Trophoblast cell (in vitro differentiated cells and primary cell): Measurements from ENCODE around the gene UTP25.
"Not testable (repeated sequence)": the region's sequence is repeated elsewhere in the genome, so short reads cannot be mapped to it uniquely, and the experiment has no call there.

Experiments
- DNase-seq, 2 donors: peaks; one replicate each; pipeline ENCODE4 v3.0.0-alpha.2; 2016
- H2AFZ ChIP-seq: 2 replicates; pipeline ENCODE4 v1.6.1; 2013; ENCODE audit warnings: low read length, moderate library complexity, mild to moderate bottlenecking; ENCODE audit not compliant: insufficient read depth, poor library complexity
- H2AK5ac ChIP-seq: 2 replicates; pipeline ENCODE4 v1.6.1; 2013; ENCODE audit warnings: mild to moderate bottlenecking, low read length
- H2BK120ac ChIP-seq: 2 replicates; pipeline ENCODE4 v1.6.1; 2013; ENCODE audit warnings: low read length, mild to moderate bottlenecking, moderate library complexity; ENCODE audit not compliant: insufficient read depth, poor library complexity
- H2BK12ac ChIP-seq: 2 replicates; pipeline ENCODE4 v1.6.1; 2013; ENCODE audit warnings: mild to moderate bottlenecking, low read length, moderate library complexity
- H2BK5ac ChIP-seq: 2 replicates; pipeline ENCODE4 v1.6.1; 2013; ENCODE audit warnings: low read length, low read depth, moderate library complexity, mild to moderate bottlenecking; ENCODE audit not compliant: poor library complexity
- H3K14ac ChIP-seq: 2 replicates; pipeline ENCODE4 v1.6.1; 2013; ENCODE audit warnings: mild to moderate bottlenecking, low read length
- H3K18ac ChIP-seq: 2 replicates; pipeline ENCODE4 v1.6.1; 2013; ENCODE audit warnings: mild to moderate bottlenecking, low read length
- H3K23ac ChIP-seq: 2 replicates; pipeline ENCODE4 v1.6.1; 2013; ENCODE audit warnings: low read length
- H3K27ac ChIP-seq: 2 replicates; pipeline ENCODE4 v1.5.1; 2013; ENCODE audit warnings: low read depth, mild to moderate bottlenecking, inconsistent platforms, low read length, moderate library complexity
- H3K27me3 ChIP-seq: 2 replicates; pipeline ENCODE4 v1.6.1; 2013; ENCODE audit warnings: inconsistent platforms, mild to moderate bottlenecking, low read length, moderate library complexity; ENCODE audit not compliant: insufficient read depth
- H3K36me3 ChIP-seq, 2 experiments: 1 replicate in 1 of 2; 2 replicates in 1 of 2; pipeline ENCODE4 v1.6.1; 2013; ENCODE audit warnings: low read length in 2 of 2, mild to moderate bottlenecking in 2 of 2, moderate library complexity in 1 of 2; ENCODE audit not compliant: insufficient read depth in 2 of 2, control insufficient read depth in 1 of 2
- H3K4ac ChIP-seq: 2 replicates; pipeline ENCODE4 v1.6.1; 2013; ENCODE audit warnings: low read depth, mild to moderate bottlenecking, low read length, moderate library complexity
- H3K4me1 ChIP-seq, 2 experiments: 1 replicate in 1 of 2; 2 replicates in 1 of 2; pipeline ENCODE4 v1.6.1; 2013; ENCODE audit warnings: low read length in 2 of 2, mild to moderate bottlenecking in 2 of 2, moderate library complexity in 1 of 2; ENCODE audit not compliant: insufficient read depth in 2 of 2, control insufficient read depth in 1 of 2
- H3K4me2 ChIP-seq: 2 replicates; pipeline ENCODE4 v1.6.1; 2013; ENCODE audit warnings: inconsistent platforms, mild to moderate bottlenecking, low read length, moderate library complexity
- H3K4me3 ChIP-seq: 2 replicates; pipeline ENCODE4 v1.5.1; 2013; ENCODE audit warnings: mild to moderate bottlenecking, low read depth, low read length, inconsistent platforms
- H3K79me1 ChIP-seq: one replicate; pipeline ENCODE4 v1.6.1; 2013; ENCODE audit warnings: low read length
- H3K79me2 ChIP-seq: 2 replicates; pipeline ENCODE4 v1.6.1; 2013; ENCODE audit warnings: low read length, mild to moderate bottlenecking; ENCODE audit not compliant: control insufficient read depth, insufficient read depth, poor library complexity
- H3K9ac ChIP-seq: 2 replicates; pipeline ENCODE4 v1.6.1; 2013; ENCODE audit warnings: mild to moderate bottlenecking, low read length
- H3K9me3 ChIP-seq: 2 replicates; pipeline ENCODE4 v1.6.1; 2013; ENCODE audit warnings: low read depth, mild to moderate bottlenecking, control low read depth, inconsistent platforms, low read length; ENCODE audit not compliant: insufficient read depth
- H4K12ac ChIP-seq: 2 replicates; pipeline ENCODE4 v1.6.1; 2013; ENCODE audit warnings: low read depth, mild to moderate bottlenecking, low read length, moderate library complexity
- H4K8ac ChIP-seq: 2 replicates; pipeline ENCODE4 v1.6.1; 2013; ENCODE audit warnings: low read depth, mild to moderate bottlenecking, low read length, moderate library complexity
- H4K91ac ChIP-seq: one replicate; pipeline ENCODE4 v1.6.1; 2013; ENCODE audit warnings: low read depth, mild to moderate bottlenecking, low read length, moderate library complexity
- WGBS: extraction: QIAGEN DNeasy Blood & Tissue Kit; methylation state at CpG from one replicate; pipeline ENCODE4 v1.1.7; 2013; ENCODE audit warnings: missing lambda C conversion rate; ENCODE audit not compliant: insufficient read length, insufficient coverage; ENCODE audit errors: extremely low coverage; 5-methylcytosine and 5-hydroxymethylcytosine counted together

UTP25 gene

GRCh38 chr1:209901211-209901610 is 73.4 kb downstream of the UTP25 start:
- Histone ChIP-seq H4K8ac (no peak overlapping the region), H3K14ac (no peak overlapping the region), H4K91ac (no peak overlapping the region), H4K12ac (no peak overlapping the region), H2AK5ac (no peak overlapping the region), H3K23ac (no peak overlapping the region), H3K27ac (no peak overlapping the region), H3K79me2 (no peaks in the 10 kb centered on the region), H3K4ac (no peak overlapping the region), H3K27me3 (no peaks in the 10 kb centered on the region), H3K4me3 (no peak overlapping the region), H3K36me3 (no peaks in the 10 kb centered on the region), H2AFZ (no peak overlapping the region), H3K9ac (no peak overlapping the region), H2BK5ac (no peak overlapping the region), H3K4me1 (peaks cover 3% of the 10 kb centered on the region in 2 experiments), H3K79me1 (peaks cover 3% of the 10 kb centered on the region), H3K4me2 (no peak overlapping the region), H2BK12ac (no peak overlapping the region), H2BK120ac (no peak overlapping the region), H3K18ac (no peak overlapping the region), H3K9me3 (no peaks in the 10 kb centered on the region)
- WGBS = no CpG with 5 or more reads among the region's 2 CpGs
- DNase-seq = no peak

- H2BK120ac ChIP-seq, H3K27me3 ChIP-seq, H2BK5ac ChIP-seq, H3K18ac ChIP-seq, H3K79me1 ChIP-seq, H3K23ac ChIP-seq, H3K4me2 ChIP-seq, H4K91ac ChIP-seq, H3K36me3 ChIP-seq, H2AFZ ChIP-seq, DNase-seq, H2BK12ac ChIP-seq, H3K4ac ChIP-seq, H3K4me1 ChIP-seq, H3K79me2 ChIP-seq, H3K9me3 ChIP-seq, H3K4me3 ChIP-seq, H2AK5ac ChIP-seq, H4K8ac ChIP-seq, H4K12ac ChIP-seq, H3K9ac ChIP-seq, H3K27ac ChIP-seq, H3K14ac ChIP-seq: not testable (repeated sequence)
- WGBS = no CpG with 5 or more reads among the region's 1 CpG
These were observed 77.0 kb downstream of the UTP25 start for GRCh38 chr1:209904774-209905173.
